Coronary artery (tissue), 2 donors: Measurements from ENCODE around the gene CCDC177.

Source experiments
- DNase-seq: peaks from one replicate; pipeline ENCODE4 v3.0.0-alpha.2; 2017; ENCODE audit warnings: low spot score
- H3K27ac ChIP-seq, 2 donors: fragments of 200-600 bp; sonication (generic); one replicate each; pipeline ENCODE4 v1.5.1; 2016 to 2019
- H3K4me3 ChIP-seq: fragments of 200-600 bp; sonication (generic); 2 replicates; pipeline ENCODE4 v1.5.1; 2016; ENCODE audit warnings: mild to moderate bottlenecking, moderate library complexity
- CTCF ChIP-seq: fragments of 200-600 bp; sonication (generic); IDR thresholded peaks from one replicate; pipeline ENCODE4 v1.5.1; 2019; ENCODE audit warnings: antibody characterized with exemption

Gene CCDC177

DNA sequence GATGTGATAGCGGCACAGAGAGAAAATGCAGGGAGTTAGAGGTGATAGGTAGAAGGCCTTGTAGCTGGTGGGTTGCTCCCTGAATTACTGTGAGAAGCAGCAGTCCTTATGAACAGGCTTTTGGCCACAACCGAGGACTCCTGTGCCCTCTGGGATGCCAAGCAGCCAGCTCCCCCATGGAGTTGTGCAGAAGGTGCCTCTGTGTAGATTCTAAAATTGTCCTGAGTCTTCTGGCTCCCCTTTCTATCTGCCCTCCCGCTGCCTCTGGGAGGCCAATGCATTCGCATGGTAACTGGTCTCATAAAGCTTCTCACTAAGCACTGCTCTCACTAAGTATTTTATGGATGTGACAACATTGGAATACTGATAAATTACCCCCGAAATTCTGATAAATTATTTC is 20.7 kb upstream of the CCDC177 start:
- no peak for TF ChIP-seq CTCF
- no peak for DNase-seq
- Histone ChIP-seq H3K27ac (no peak overlapping the region), H3K4me3 (no peak overlapping the region)

GRCh38 chr14:69594846-69595245 is 20.2 kb upstream of the CCDC177 start:
- no peak for TF ChIP-seq CTCF
- Histone ChIP-seq H3K4me3 (no peak overlapping the region), H3K27ac (no peak overlapping the region)
- DNase-seq = no peak

- TF ChIP-seq CTCF = no peak
- H3K27ac ChIP-seq = peak overlapping the region in 1 of 2 donors; percentile 3
- no peak for DNase-seq
- peak overlapping the region; percentile 5 for H3K4me3 ChIP-seq
Observed at GRCh38 chr14:69593018-69593677, 18.5 kb upstream of the CCDC177 start.

DNA sequence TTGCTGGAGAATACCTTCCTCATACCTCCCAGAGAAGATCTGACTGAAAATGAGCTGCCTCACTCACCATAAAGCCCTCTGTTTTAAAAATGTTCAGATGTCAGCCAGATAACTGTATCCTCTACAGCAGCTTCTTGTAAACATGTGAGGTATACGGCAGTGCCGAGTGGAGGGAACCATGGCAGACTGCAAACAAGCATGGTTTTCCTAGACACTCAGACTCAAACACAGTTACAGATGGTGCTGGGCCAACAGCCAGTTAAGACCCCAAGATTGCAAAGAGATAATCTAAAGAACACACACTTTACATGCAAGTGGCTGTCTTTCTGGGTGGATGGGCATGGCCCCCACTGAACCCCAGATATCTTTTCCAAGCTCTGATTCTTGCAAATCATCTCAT is 16.6 kb upstream of the CCDC177 start:
- no peak for DNase-seq
- Histone ChIP-seq H3K4me3 (no peak overlapping the region), H3K27ac (no peak overlapping the region)
- no peak for TF ChIP-seq CTCF

GRCh38 chr14:69587389-69587788 is 12.7 kb upstream of the CCDC177 start:
- TF ChIP-seq CTCF = no peak
- Histone ChIP-seq H3K4me3 (no peak overlapping the region), H3K27ac (peak overlapping the region in 1 of 2 donors; percentile 8)
- no peak for DNase-seq

DNA sequence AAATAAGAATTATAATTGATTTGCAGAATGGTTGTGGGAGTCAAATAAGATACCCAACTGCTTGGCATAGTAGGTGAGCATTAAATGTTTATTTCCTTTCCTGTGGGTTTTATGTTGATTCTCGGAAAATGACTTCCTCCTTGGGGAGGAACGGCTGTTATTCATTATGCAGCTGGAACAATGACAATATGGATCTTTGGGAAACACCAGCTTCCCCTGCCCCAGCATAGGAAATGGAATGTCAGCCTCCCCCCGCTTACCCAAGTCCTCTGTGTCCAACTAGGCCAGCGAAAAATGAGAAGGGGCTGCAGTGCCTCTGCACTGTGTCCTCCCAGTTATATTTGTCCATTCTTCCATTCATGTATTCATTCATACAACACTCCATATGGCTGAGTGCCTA is 11.7 kb upstream of the CCDC177 start:
- Histone ChIP-seq H3K27ac (no peak overlapping the region), H3K4me3 (no peak overlapping the region)
- DNase-seq = no peak
- TF ChIP-seq CTCF = no peak

- Histone ChIP-seq H3K4me3 (no peak overlapping the region), H3K27ac (no peak overlapping the region)
- no peak for TF ChIP-seq CTCF
- no peak for DNase-seq
Observed at GRCh38 chr14:69584389-69584788, 9.7 kb upstream of the CCDC177 start.
